K562 (cell line): ENCODE measurements around the gene UTP11. TPM values are rescaled to one million over a fixed set of nuclear protein-coding genes. Genes with fewer than 3 reads are reported as not detected.

Experiments used
- CEBPG ChIP-seq, 3 experiments: fragments of 200-800 bp in 1 of 3; sonication (Bioruptor generic) in 1 of 3; sonication (generic) in 1 of 3; formaldehyde crosslinking in 1 of 3; IDR thresholded peaks in 2 of 3; conservative IDR thresholded peaks in 1 of 3; 2 replicates each; pipeline versions ENCODE4 v1.6.1 to v1.8.0; 2016 to 2022; ENCODE audit warnings: missing compliant biosample characterization in 2 of 3, missing genetic modification characterization in 2 of 3, mild to moderate bottlenecking in 1 of 3, missing genetic modification reagents in 1 of 3
- CREM ChIP-seq: IDR thresholded peaks from 2 replicates; pipeline ENCODE4 v1.6.1; 2014; ENCODE audit warnings: antibody characterized with exemption, low read depth
- ETS1 ChIP-seq: conservative IDR thresholded peaks from 2 replicates; pipeline ENCODE4 v1.6.1; 2011; ENCODE audit warnings: low read depth, mild to moderate bottlenecking, low read length; ENCODE audit not compliant: control insufficient read depth
- FOXP4 ChIP-seq: sonication (generic); formaldehyde crosslinking; IDR thresholded peaks from 2 replicates; pipeline ENCODE4 v1.8.0; 2022; ENCODE audit warnings: mild to moderate bottlenecking, missing genetic modification reagents, borderline replicate concordance
- GATAD2A ChIP-seq: fragments of 450-650 bp; IDR thresholded peaks from 2 replicates; pipeline ENCODE4 v1.6.1; 2017
- GTF2F1 ChIP-seq: IDR thresholded peaks from 2 replicates; pipeline ENCODE4 v1.6.1; 2011; ENCODE audit warnings: low read depth, low read length, improper control_type of control experiment
- RAD21 ChIP-seq, 2 experiments: fragments of 250-450 bp in 1 of 2; fragments of 450-650 bp in 1 of 2; sonication (Bioruptor Pico) in 1 of 2; formaldehyde crosslinking in 1 of 2; IDR thresholded peaks in 1 of 2; conservative IDR thresholded peaks in 1 of 2; 2 replicates each; pipeline versions ENCODE4 v1.4.0 to v1.8.0; 2020 to 2022; ENCODE audit warnings: mild to moderate bottlenecking in 2 of 2, moderate library complexity in 1 of 2
- RFX1 ChIP-seq: fragments of 450-650 bp; IDR thresholded peaks from 2 replicates; pipeline ENCODE4 v1.6.1; 2016; ENCODE audit warnings: mild to moderate bottlenecking, moderate library complexity
- SIN3A ChIP-seq, 2 experiments: fragments of 150-350 bp in 1 of 2; IDR thresholded peaks; 2 replicates each; pipeline ENCODE4 v1.6.1; 2011 to 2016; ENCODE audit warnings: borderline replicate concordance in 2 of 2, low read depth in 2 of 2, low read length in 2 of 2, mild to moderate bottlenecking in 2 of 2, moderate library complexity in 2 of 2; ENCODE audit not compliant: control insufficient read depth in 1 of 2
- SIRT6 ChIP-seq: IDR thresholded peaks from one replicate; pipeline ENCODE4 v1.6.1; 2012; ENCODE audit warnings: low read depth, mild to moderate bottlenecking, control low read depth, inconsistent platforms, low read length, moderate library complexity
- TFE3 ChIP-seq: fragments of 450-650 bp; formaldehyde crosslinking; IDR thresholded peaks from 2 replicates; pipeline ENCODE4 v1.4.0; 2020; ENCODE audit warnings: mild to moderate bottlenecking, mixed read lengths
- ZBTB9 ChIP-seq: fragments of 450-650 bp; formaldehyde crosslinking; IDR thresholded peaks from 2 replicates; pipeline ENCODE4 v1.4.0; 2020; ENCODE audit warnings: mild to moderate bottlenecking, moderate library complexity
- ZNF165 ChIP-seq: fragments of 250-450 bp; sonication (Bioruptor Pico); IDR thresholded peaks from 2 replicates; pipeline ENCODE4 v1.4.0; 2020; ENCODE audit warnings: borderline replicate concordance
- ZNF280B ChIP-seq: fragments of 250-450 bp; sonication (Bioruptor Pico); IDR thresholded peaks from 2 replicates; pipeline ENCODE4 v1.5.1; 2021; ENCODE audit warnings: mild to moderate bottlenecking
- ZNF395 ChIP-seq: fragments of 200-800 bp; sonication (Bioruptor generic); IDR thresholded peaks from 2 replicates; pipeline ENCODE4 v1.6.1; 2017; ENCODE audit warnings: missing genetic modification characterization, missing compliant biosample characterization
- polyA plus RNA-seq, 8 experiments: library from polyadenylated mRNA; depleted of rRNA in 4 of 8; stranded (reverse) in 5 of 8; unstranded in 3 of 8; fragments of >200 nt; fragmentation: Nextera tagmentation in 2 of 8; fragmentation: Illumina TruSeq in 1 of 8; extraction: Ambion mirVana in 2 of 8; extraction: Trizol in 1 of 8; gene quantifications; 2 replicates each; pipeline versions ENCODE4 v1.2.1 to v1.2.3, GENCODE V29; 2011 to 2014; ENCODE audit warnings: inconsistent platforms in 1 of 8, missing spikeins in 1 of 8
- total RNA-seq, 7 experiments: library from RNA; depleted of rRNA in 6 of 7; stranded (reverse); fragments of >200 nt in 6 of 7; fragmentation: Illumina TruSeq in 2 of 7; extraction: Trizol in 2 of 7; gene quantifications; 2 replicates each; pipeline versions ENCODE4 v1.2.1 to v1.2.3, GENCODE V29; 2011 to 2021; ENCODE audit warnings: low replicate concordance in 1 of 7

The UTP11 gene
- total and polyA plus RNA-seq, 9 of the 15 experiments (the other 6 are each of a cell fraction or from before 2014, with no cell fraction given): 91.1 to 378 (median 221) TPM

- no peak for TF ChIP-seq RFX1
- peak; percentile 93 for TF ChIP-seq ETS1
- TF ChIP-seq ZBTB9 (CRISPR knock-in tag): peak; percentile 96
- TF ChIP-seq GATAD2A: no peak
- TF ChIP-seq GTF2F1: 0 out of 2 replicates have a peak, but pooled peaks have one; percentile 74
- TF ChIP-seq CEBPG (CRISPR knock-in tag; IDR thresholded peaks at IDR 0.05): peak; percentile 65
- peak in 1 of 2 experiments; percentile 58; a peak in 2 of 4 replicates for TF ChIP-seq CEBPG (tag; conservative IDR thresholded peaks at IDR 0.05 in 1 of 2, IDR thresholded peaks at IDR 0.05 in 1 of 2)
- TF ChIP-seq ZNF280B: no peak
- TF ChIP-seq SIN3A (IDR thresholded peaks at IDR 0.05; ENCODE audit: borderline replicate concordance in 2 of 2, control insufficient read depth in 1 of 2, low read depth in 2 of 2, low read length in 2 of 2): peak; percentile 63 to 78; a peak in 2 of 4 replicates
- peak; percentile 100 for TF ChIP-seq ZNF395
- peak; percentile 93; the same call in 1 of the 2 replicates for TF ChIP-seq ZNF165 (CRISPR knock-in tag)
- peak; percentile 98 for TF ChIP-seq CREM
- peak; percentile 96 for TF ChIP-seq FOXP4 (CRISPR knock-in tag)
- no peak for TF ChIP-seq RAD21 (CRISPR knock-in tag; conservative IDR thresholded peaks at IDR 0.05 in 1 of 2, IDR thresholded peaks at IDR 0.05 in 1 of 2)
- no peak for TF ChIP-seq SIRT6
- peak; percentile 98 for TF ChIP-seq TFE3 (CRISPR knock-in tag)
These were observed at the start of gene UTP11 (continued) for GRCh38 chr1:38012363-38013226.
